Spinal cord (tissue), 10 donors: ENCODE results near the gene DBR1. TPM values are rescaled to one million over a fixed set of nuclear protein-coding genes. Genes with fewer than 3 reads are reported as not detected.

ENCODE experiments used
- DNase-seq, 6 donors: peaks; one replicate each; pipeline versions ENCODE4 v3.0.0 to v3.0.0-alpha.2; 2013 to 2015; ENCODE audit warnings: low spot score in 6 of 6, low read depth in 4 of 6
- H3K27ac ChIP-seq: one replicate; pipeline ENCODE4 v1.5.1; 2013; ENCODE audit warnings: low read depth, low read length, control low read depth
- H3K27me3 ChIP-seq: one replicate; pipeline ENCODE4 v1.6.1; 2013; ENCODE audit warnings: low read length; ENCODE audit not compliant: control insufficient read depth, insufficient read depth
- H3K36me3 ChIP-seq: one replicate; pipeline ENCODE4 v1.6.1; 2013; ENCODE audit warnings: low read length; ENCODE audit not compliant: control insufficient read depth, insufficient read depth
- H3K4me1 ChIP-seq: one replicate; pipeline ENCODE4 v1.6.1; 2013; ENCODE audit warnings: low read length; ENCODE audit not compliant: control insufficient read depth, insufficient read depth
- H3K4me3 ChIP-seq: one replicate; pipeline ENCODE4 v1.5.1; 2013; ENCODE audit warnings: low read depth, low read length, control low read depth
- H3K9me3 ChIP-seq: one replicate; pipeline ENCODE4 v1.6.1; 2013; ENCODE audit warnings: low read length; ENCODE audit not compliant: control insufficient read depth, insufficient read depth
- WGBS: methylation state at CpG from one replicate; pipeline ENCODE4 v1.1.5; 2013; ENCODE audit warnings: missing lambda C conversion rate; ENCODE audit not compliant: insufficient coverage; 5-methylcytosine and 5-hydroxymethylcytosine counted together
- polyA plus RNA-seq, 2 donors: library from polyadenylated mRNA; unstranded; fragments of 120-200 nt; gene quantifications; one replicate each; pipeline ENCODE4 v1.2.1, GENCODE V29; 2013; ENCODE audit not compliant: insufficient read length in 2 of 2
- total RNA-seq, 2 donors: library from RNA; depleted of rRNA in 1 of 2; stranded (reverse); fragments of 120-200 nt in 1 of 2; fragments of >200 nt in 1 of 2; gene quantifications; one replicate each; pipeline versions ENCODE4 v1.2.3 to v1.2.4, GENCODE V29; 2013 to 2014
- donor health status: healthy.

Gene DBR1
- total and polyA plus RNA-seq, 4 donors = 11.9 to 19.9 (median 15.5) TPM

DNA sequence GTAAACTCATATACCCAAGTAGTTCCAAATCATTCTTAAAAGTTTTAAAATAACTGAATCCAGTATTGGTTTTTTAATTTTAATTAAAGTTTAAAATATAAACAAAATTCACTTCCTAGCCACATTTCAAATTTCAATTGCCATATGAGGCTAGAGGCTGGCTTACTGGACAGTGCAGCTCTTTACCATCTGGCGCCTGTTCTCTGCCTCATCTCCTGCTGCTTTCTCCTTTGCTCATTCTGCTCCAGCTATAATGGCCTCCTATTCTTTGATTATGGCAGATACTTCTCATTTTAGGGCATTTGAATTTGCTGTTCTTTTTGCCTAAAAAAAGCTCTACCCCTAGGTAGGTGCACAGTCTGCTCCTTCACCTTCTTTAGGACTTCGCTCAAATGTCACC, 31.5 kb upstream of the DBR1 start:
- Histone ChIP-seq H3K27me3 (no peaks in the 10 kb centered on the region), H3K4me1 (no peaks in the 10 kb centered on the region), H3K4me3 (no peak overlapping the region), H3K27ac (no peak overlapping the region), H3K36me3 (no peaks in the 10 kb centered on the region), H3K9me3 (no peaks in the 10 kb centered on the region)
- DNase-seq = no peak
- WGBS = 67% methylated on average over 1 of the region's 2 CpGs

DNA sequence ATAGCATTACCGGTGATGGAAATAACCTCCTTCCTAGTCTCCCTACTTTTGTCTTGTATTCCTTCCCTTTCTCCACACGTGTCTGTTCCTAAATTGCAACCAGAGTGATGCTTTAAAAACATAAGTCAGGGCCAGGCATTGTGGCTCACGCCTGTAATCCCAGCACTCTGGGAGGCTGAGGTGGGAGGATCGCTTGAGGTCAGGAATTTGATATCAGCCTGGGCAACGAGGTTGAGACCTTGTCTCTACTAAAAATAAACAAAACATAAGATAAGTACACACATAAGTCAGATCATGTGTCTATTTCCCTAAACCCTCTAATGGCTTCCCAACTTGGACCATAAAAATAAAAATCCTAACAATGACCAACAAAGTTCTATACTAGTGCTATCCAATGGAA, 30.8 kb upstream of the DBR1 start:
- H3K4me1 ChIP-seq = no peaks in the 10 kb centered on the region
- 90% methylated on average over 2 of the region's 5 CpGs for WGBS

DNA sequence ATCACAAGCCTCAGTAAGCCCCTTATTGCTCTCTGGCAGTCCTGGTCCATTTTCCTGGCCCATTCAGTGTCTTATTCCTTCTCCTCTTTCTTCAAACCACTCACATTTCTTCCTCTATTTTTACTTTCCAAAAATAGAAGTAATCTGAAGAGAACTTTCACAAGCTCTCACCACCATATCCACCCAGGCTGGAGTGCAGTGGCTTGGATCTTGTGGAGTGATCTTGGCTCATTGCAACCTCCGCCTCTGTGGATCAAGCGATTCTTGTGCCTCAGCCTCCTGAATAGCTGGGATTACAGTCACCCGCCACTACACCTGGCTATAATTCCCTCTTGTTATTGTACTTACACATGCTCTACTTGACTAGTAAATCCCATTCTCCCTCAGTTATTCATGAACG, 29.2 kb upstream of the DBR1 start:
- no peaks in the 10 kb centered on the region for H3K9me3 ChIP-seq
- H3K36me3 ChIP-seq = no peaks in the 10 kb centered on the region
- WGBS = 94% methylated on average over 4 of the region's 4 CpGs
- no peaks in the 10 kb centered on the region for H3K27me3 ChIP-seq
- H3K4me1 ChIP-seq = no peaks in the 10 kb centered on the region
- H3K4me3 ChIP-seq = no peak overlapping the region
- no peak overlapping the region for H3K27ac ChIP-seq
- no peak for DNase-seq

More for the DNA sequence above, 30.8 kb upstream of the DBR1 start:
- no peaks in the 10 kb centered on the region for H3K36me3 ChIP-seq
- no peak overlapping the region for H3K4me3 ChIP-seq
- H3K27me3 ChIP-seq = no peaks in the 10 kb centered on the region
- no peak for DNase-seq
- H3K27ac ChIP-seq = no peak overlapping the region
- no peaks in the 10 kb centered on the region for H3K9me3 ChIP-seq

DNA sequence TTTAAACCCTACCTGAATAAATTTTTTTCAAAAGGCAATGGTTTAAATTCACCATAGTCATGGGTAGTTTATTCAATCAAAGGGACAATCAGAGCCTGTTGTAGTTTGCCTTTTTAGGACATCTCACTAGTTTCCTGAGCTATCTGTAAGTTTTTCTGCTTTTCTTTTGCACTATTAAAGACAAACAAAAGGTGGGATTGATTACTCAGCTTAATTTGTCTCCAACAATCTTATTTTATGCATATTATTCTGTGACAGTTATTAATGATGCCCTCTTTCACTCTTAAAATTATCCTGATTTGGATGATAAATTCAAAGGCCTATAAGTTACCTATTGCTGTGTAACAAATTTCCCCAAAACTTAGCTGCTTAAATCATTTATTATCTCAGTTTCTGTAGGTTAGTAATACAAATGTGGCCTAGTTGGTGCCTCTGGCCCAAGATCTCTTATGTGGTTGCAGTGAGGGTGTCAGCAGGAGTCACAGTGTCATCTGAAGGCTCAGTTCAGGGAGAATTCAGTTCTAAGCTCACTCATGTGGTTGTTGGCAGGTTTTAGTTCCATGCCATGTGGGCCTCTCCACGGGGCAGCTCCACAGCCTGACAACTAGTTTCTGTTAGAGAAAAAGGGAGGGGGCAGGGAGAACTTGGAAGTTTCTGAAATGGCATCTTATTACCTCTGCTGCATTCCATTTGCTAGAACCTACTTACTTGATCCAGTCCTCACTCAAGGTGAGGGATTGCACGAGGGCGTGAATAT, 28.4 kb upstream of the DBR1 start:
- Histone ChIP-seq H3K4me3 (no peak overlapping the region), H3K27ac (no peak overlapping the region), H3K27me3 (no peaks in the 10 kb centered on the region), H3K36me3 (no peaks in the 10 kb centered on the region), H3K9me3 (no peaks in the 10 kb centered on the region), H3K4me1 (no peaks in the 10 kb centered on the region)
- WGBS = 0% methylated on average over 1 of the region's 3 CpGs
- no peak for DNase-seq

DNA sequence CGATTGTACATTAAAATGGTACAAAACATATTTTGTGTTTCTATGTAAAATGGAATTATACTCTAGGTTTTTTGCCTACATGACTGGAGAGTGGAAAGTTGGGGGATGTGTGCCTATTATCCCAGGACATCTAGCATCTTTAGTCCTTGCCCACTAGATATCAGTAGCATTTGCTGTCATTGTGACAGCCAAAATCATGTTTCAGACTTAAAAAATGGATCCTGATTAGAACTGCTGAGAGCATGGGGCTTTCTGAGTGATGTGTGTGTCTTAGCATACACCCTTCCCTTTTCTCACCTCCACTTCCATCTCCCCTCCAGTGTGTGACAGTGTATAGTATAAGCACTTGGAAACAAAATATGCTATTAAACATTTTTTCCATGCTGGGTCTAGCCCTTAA, 25.7 kb upstream of the DBR1 start:
- no peak for DNase-seq
- Histone ChIP-seq H3K9me3 (no peaks in the 10 kb centered on the region), H3K4me1 (no peaks in the 10 kb centered on the region), H3K4me3 (no peak overlapping the region), H3K27me3 (no peaks in the 10 kb centered on the region), H3K36me3 (no peaks in the 10 kb centered on the region), H3K27ac (no peak overlapping the region)
- no CpG with 5 or more reads among the region's 1 CpG for WGBS

DNA sequence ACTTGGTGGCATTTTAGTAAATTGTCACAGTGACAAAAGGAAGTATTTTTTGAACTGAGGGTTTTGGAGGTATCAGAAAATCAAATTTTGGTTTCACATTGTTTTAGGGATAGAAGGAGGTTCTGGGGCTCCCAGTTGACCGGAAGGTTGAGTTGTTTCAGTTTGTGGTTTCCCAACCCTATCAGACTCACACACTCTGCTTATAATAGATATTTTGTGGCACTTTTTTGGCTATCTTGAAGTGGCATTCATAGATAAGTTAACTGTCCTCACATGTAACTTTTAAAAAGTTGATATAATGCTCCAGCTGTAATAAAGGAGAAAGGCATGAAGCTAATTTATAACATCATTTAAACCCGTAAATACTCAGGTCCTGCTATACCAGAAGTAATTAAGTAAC, 25.1 kb upstream of the DBR1 start:
- no peaks in the 10 kb centered on the region for H3K27me3 ChIP-seq
- H3K36me3 ChIP-seq = no peaks in the 10 kb centered on the region
- H3K4me3 ChIP-seq = no peak overlapping the region
- H3K27ac ChIP-seq = no peak overlapping the region
- H3K9me3 ChIP-seq = no peaks in the 10 kb centered on the region
- peaks cover 3% of the 10 kb centered on the region for H3K4me1 ChIP-seq
- no CpG with 5 or more reads among the region's 2 CpGs for WGBS
- no peak for DNase-seq

DNA sequence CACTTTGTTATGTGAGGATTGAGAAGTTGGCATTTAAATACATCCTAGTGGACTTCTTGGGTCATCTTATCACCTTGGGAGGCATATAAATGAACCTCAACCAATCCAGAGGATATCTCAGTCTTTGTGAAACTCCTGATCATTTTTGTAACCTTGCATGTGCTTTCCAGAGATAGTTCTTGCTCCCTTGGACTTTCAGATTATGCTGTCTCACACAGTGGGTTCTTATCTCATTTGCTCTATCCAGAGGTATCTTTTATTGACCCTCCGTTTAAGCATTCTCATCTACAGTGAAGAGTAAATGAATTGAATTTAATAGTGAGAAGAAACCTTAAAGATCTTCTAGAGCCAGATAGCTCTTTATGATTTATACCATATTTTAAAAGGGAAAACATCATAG, 22.8 kb upstream of the DBR1 start:
- DNase-seq = no peak
- Histone ChIP-seq H3K4me3 (no peak overlapping the region), H3K4me1 (peaks cover 3% of the 10 kb centered on the region), H3K36me3 (peaks cover 1% of the 10 kb centered on the region), H3K9me3 (no peaks in the 10 kb centered on the region), H3K27ac (no peak overlapping the region), H3K27me3 (no peaks in the 10 kb centered on the region)
- WGBS = no CpG with 5 or more reads among the region's 1 CpG

DNA sequence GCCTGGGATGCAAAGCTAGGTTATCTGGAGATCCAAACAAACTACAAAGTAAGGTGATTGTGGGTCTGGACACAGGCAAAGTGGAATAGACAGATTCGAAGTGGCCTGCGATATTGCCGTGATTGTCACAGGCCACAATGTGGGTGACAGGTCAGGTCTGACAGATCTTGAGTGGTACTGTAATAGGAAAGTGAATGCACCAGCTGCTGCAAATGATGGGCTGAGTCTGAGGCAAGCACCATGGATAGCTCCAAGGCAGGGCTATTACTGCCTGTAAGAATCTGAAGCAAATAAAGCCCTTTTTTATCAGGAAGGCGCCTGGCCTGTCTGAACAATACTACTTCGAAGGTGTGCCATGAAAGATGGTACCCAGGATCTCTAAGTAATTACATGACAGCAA, 22.3 kb upstream of the DBR1 start:
- DNase-seq = peak in 1 of 6 donors; percentile 39
- no peaks in the 10 kb centered on the region for H3K27me3 ChIP-seq
- H3K27ac ChIP-seq = no peak overlapping the region
- peaks cover 3% of the 10 kb centered on the region for H3K4me1 ChIP-seq
- no peak overlapping the region for H3K4me3 ChIP-seq
- H3K9me3 ChIP-seq = no peaks in the 10 kb centered on the region
- peaks cover 2% of the 10 kb centered on the region for H3K36me3 ChIP-seq
- 64% methylated on average over 3 of the region's 5 CpGs for WGBS

DNA sequence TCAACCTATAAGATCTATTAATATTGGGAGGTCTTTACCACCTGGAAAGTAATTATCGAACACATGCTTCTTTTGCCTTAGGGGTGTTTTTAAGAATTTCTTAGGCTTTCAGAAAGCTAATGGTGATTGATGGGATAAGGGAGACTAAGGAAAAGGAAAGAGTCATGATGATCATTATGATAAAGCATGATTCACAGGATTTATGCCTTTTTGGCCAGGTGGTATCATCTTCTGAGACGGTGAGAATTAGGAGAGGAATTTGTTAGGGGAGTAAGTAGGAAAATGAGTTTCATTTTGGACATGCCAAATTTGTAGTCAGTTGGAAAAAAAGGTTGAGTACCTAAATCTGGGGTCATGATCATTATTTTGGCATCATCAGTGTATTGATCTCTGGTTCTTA, 21.3 kb upstream of the DBR1 start:
- H3K36me3 ChIP-seq = peaks cover 5% of the 10 kb centered on the region
- no peaks in the 10 kb centered on the region for H3K27me3 ChIP-seq
- peaks cover 3% of the 10 kb centered on the region for H3K4me1 ChIP-seq
- H3K4me3 ChIP-seq = no peak overlapping the region
- H3K27ac ChIP-seq = no peak overlapping the region
- H3K9me3 ChIP-seq = no peaks in the 10 kb centered on the region
- no peak for DNase-seq
- 44% methylated on average over 1 of the region's 2 CpGs for WGBS

DNA sequence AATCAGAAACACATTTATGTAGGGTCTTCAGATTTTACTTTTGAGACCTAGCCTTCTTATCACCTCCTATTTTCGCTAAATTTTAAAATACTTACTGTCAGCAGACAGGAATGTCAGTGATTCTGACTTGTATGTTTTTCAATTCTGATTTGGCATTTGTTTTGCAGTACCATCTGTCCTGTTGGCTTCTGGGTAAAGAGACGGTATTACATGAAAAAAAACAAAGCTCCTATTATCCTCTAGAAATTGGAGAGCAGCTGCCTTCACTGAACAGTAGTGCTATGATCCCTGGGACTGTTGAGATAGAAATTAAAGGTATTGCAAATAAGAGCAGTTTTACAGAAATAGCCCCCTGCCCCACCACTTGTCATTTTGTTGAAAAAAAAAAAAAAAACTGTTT, 20.8 kb upstream of the DBR1 start:
- peaks cover 5% of the 10 kb centered on the region for H3K36me3 ChIP-seq
- no peak overlapping the region for H3K4me3 ChIP-seq
- WGBS = no CpG with 5 or more reads among the region's 2 CpGs
- no peaks in the 10 kb centered on the region for H3K9me3 ChIP-seq
- H3K27ac ChIP-seq = no peak overlapping the region
- peak in 2 of 6 donors; percentile 55 to 83 for DNase-seq
- H3K4me1 ChIP-seq = peaks cover 3% of the 10 kb centered on the region
- H3K27me3 ChIP-seq = no peaks in the 10 kb centered on the region
